ENCODE data around the gene ADARB2. TPM values are rescaled to one million over a fixed set of nuclear protein-coding genes. Genes with fewer than 3 reads are reported as not detected.
A peak's percentile ranks its signal among the peaks of the same experiment; 100 is the strongest.
"Not testable (repeated sequence)": the region's sequence is repeated elsewhere in the genome, so short reads cannot be mapped to it uniquely, and the experiment has no call there.

ADARB2 gene
- total RNA-seq, 4 donors from 2014 or later = 2.0 to 9.9 (median 5.1) TPM

DNA sequence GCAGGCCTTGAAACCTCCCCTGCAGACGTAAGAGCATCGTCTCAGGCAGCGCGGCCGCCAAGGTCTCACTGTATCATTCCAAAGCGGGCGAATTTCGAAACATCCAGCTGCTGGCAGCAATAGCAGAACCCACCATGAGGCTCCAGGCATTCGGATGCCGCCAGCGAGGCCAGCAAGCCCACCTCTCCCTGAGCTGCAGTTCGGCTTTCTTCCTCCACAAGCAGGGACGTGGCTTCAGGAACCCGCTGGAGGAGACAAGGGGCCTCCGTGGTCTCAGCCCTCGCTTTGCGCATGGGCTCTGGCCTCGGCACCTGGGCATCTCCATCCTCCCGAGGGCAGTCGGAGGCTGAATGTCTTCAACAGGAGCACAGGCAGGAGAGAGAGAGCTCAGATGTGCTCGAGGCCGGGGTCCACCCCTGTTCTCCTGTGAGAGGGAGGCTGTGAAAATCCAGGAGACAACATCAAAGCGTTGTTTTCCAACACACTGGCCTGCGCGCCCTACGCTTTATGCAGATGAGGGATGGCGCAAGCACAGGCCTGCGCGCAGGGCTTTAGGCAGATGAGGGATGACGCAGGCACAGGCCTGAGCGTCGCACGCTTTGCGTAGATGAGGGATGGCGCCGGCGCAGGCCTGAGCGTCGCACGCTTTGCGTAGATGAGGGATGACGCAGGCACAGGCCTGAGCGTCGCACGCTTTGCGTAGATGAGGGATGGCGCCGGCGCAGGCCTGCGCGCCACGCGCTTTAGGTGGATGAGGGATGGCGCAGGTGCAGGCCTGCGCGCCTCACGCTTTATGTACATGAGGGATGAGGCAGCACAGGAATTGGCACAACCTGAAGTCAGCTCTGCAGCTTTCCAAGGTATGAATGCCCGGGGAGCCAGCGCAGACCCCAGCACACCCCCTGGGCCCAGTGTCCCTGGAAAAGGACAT is 577.9 kb downstream of the ADARB2 start:
- Histone ChIP-seq H3K4me1 (no peaks in the 10 kb centered on the region), H3K36me3 (no peaks in the 10 kb centered on the region), H3K27me3 (no peaks in the 10 kb centered on the region), H3K9me3 (no peaks in the 10 kb centered on the region), H3K4me3 (no peak overlapping the region), H3K27ac (no peak overlapping the region)
- peak in 1 of 3 donors; percentile 29 for DNase-seq
- TF ChIP-seq POLR2A (IDR thresholded peaks at IDR 0.05) = no peak
- no peak for TF ChIP-seq CTCF (IDR thresholded peaks at IDR 0.05)

GRCh38 chr10:1158536-1158935 is 578.8 kb downstream of the ADARB2 start:
- DNase-seq = peak in 1 of 3 donors; percentile 19
- not testable (repeated sequence) for H3K27ac ChIP-seq, H3K9me3 ChIP-seq, H3K4me1 ChIP-seq, H3K36me3 ChIP-seq, H3K4me3 ChIP-seq, H3K27me3 ChIP-seq

DNA sequence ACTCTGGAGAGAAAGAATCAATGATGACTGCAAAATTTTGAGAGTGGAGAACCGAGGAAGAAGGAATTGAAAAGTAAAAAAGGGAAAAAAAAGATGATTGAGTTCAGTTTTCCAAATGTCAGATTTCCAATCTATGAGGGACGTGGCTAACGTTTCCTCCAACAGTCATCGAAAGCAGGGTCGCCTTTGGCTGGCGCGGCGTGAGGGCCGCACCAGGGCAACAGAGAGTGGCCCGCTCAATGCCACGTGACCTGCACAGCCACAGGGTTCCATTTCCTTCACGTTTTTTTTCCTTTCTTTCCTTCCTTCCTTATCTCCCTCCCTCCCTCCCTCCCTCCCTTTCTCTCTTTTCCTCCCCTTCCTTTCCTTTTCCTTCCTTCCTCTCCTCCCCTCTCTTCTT is 579.3 kb downstream of the ADARB2 start:
- TF ChIP-seq CTCF (IDR thresholded peaks at IDR 0.05) = no peak
- no peak for TF ChIP-seq POLR2A (IDR thresholded peaks at IDR 0.05)
- H3K4me3 ChIP-seq = no peak overlapping the region
- no peaks in the 10 kb centered on the region for H3K4me1 ChIP-seq
- H3K36me3 ChIP-seq = no peaks in the 10 kb centered on the region
- H3K9me3 ChIP-seq = no peaks in the 10 kb centered on the region
- H3K27me3 ChIP-seq = no peaks in the 10 kb centered on the region
- H3K27ac ChIP-seq = no peak overlapping the region
- peak in 1 of 3 donors; percentile 25 for DNase-seq

DNA sequence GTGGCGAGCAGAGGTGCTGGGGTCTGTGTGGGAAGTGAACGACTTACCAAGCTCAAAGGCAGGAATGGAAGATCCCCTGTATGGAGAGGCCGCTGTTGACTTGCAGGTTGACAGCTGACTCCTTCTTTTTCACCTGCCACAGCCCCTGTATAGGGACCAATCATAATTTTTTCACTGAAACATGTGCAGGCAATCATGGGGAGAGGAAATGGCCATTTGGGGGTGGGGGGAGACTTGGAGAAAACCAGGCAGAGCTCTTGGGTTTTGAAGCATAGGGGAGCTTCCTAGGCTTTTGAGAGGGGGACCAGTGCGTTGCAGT is 579.8 kb downstream of the ADARB2 start:
- no peaks in the 10 kb centered on the region for H3K9me3 ChIP-seq
- no peaks in the 10 kb centered on the region for H3K36me3 ChIP-seq
- no peak for TF ChIP-seq POLR2A (IDR thresholded peaks at IDR 0.05)
- TF ChIP-seq CTCF (IDR thresholded peaks at IDR 0.05) = no peak
- H3K4me1 ChIP-seq = no peaks in the 10 kb centered on the region
- H3K27me3 ChIP-seq = no peaks in the 10 kb centered on the region
- DNase-seq = no peak
- no peak overlapping the region for H3K4me3 ChIP-seq
- no peak overlapping the region for H3K27ac ChIP-seq

DNA sequence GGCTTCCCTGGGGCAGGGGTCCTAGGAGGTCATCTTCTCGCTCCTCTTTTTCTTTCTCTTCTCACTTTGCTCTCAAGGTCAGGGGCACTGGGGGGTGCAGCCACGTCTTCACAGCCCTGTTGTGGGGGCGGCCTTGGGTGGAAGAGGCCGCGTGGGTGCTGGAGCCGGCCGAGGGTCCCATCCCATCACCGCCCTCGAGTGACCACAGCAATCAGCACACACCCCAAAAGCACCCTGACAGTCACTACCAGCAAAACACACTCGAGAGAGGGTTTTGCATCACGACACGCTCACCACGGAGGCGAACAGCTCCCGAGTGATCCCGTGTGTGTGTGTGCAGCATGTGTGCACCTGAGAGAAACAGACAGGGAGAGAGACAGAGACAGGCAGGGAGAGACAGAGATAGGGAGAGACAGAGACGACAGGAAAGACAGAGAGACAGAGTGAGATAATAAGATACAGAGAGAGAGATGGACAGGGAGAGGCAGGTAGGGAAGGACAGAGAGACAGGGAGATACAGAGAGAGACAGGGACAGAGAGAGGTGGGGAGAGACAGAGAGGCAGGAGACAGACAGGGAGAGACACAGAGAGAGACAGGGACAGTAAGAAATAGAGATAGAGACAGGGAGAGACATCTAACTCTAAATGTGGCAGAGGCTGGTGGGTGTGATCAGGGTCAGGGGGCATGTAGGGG is 580.3 kb downstream of the ADARB2 start:
- Histone ChIP-seq H3K4me1 (no peaks in the 10 kb centered on the region), H3K9me3 (no peaks in the 10 kb centered on the region), H3K27me3 (no peaks in the 10 kb centered on the region), H3K27ac (no peak overlapping the region), H3K4me3 (no peak overlapping the region), H3K36me3 (no peaks in the 10 kb centered on the region)
- TF ChIP-seq POLR2A (IDR thresholded peaks at IDR 0.05) = no peak
- no peak for TF ChIP-seq CTCF (IDR thresholded peaks at IDR 0.05)
- peak in 1 of 3 donors; percentile 36 for DNase-seq

DNA sequence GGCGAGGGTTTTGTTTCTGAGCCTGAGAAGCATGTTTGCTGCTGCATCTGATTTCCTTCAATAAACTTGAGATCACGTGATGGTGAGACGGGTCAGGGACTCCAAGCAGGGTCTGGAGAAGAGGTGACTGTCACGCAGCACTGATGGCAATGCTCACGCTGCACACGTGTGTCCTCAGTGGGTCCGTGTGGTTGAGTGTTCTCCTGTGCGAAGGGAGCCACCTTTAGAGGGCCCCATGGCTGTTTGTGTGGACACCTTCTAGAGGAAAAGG is 580.8 kb downstream of the ADARB2 start:
- H3K27me3 ChIP-seq = no peaks in the 10 kb centered on the region
- TF ChIP-seq CTCF (IDR thresholded peaks at IDR 0.05) (no peak), POLR2A (IDR thresholded peaks at IDR 0.05) (no peak)
- H3K9me3 ChIP-seq = no peaks in the 10 kb centered on the region
- H3K36me3 ChIP-seq = no peaks in the 10 kb centered on the region
- H3K4me3 ChIP-seq = no peak overlapping the region
- DNase-seq = no peak
- no peaks in the 10 kb centered on the region for H3K4me1 ChIP-seq
- no peak overlapping the region for H3K27ac ChIP-seq

Data from Peyer's patch (tissue), 4 donors.